WTC11 (cell line): ENCODE results near the gene KIAA1755. TPM values are rescaled to one million over a fixed set of nuclear protein-coding genes. Genes with fewer than 3 reads are reported as not detected.

Source experiments
- ATAC-seq: fragments of 200-7000 bp; cut with Tn5 transposase; 2 replicates; pipeline ENCODE4 v1.10.0; 2021; ENCODE audit warnings: mild to moderate bottlenecking, moderate library complexity
- CTCF ChIA-PET: fragments of 300-600 bp; sonication (Branson Sonifier 250); formaldehyde crosslinking; loops from one replicate; lab custom pipeline; 2021; ENCODE audit warnings: antibody characterized with exemption; lab: Charles Lee
- POLR2A ChIA-PET: fragments of 350-600 bp; sonication (Branson Sonifier 250); formaldehyde crosslinking; loops from one replicate; lab custom pipeline; 2021; ENCODE audit warnings: antibody characterized with exemption; lab: Charles Lee
- DNase-seq: peaks from one replicate; pipeline ENCODE4 v3.0.0; 2021; ENCODE audit warnings: low spot score
- H3K27ac Mint-ChIP-seq: 2 replicates; pipeline ENCODE4 v1.8.0; 2021; ENCODE audit warnings: mixed read lengths
- H3K27me3 Mint-ChIP-seq: 2 replicates; pipeline ENCODE4 v1.8.0; 2021; ENCODE audit warnings: low read depth, mild to moderate bottlenecking, moderate library complexity, mixed read lengths
- H3K36me3 Mint-ChIP-seq: 2 replicates; pipeline ENCODE4 v1.8.0; 2021; ENCODE audit warnings: mixed read lengths
- H3K4me1 Mint-ChIP-seq: 2 replicates; pipeline ENCODE4 v1.8.0; 2022; ENCODE audit warnings: mixed read lengths
- H3K4me3 Mint-ChIP-seq: 2 replicates; pipeline ENCODE4 v1.8.0; 2021; ENCODE audit warnings: mild to moderate bottlenecking, moderate library complexity, mixed read lengths
- H3K9me3 Mint-ChIP-seq: 2 replicates; pipeline ENCODE4 v1.8.0; 2021; ENCODE audit warnings: mixed read lengths
- ATF3 ChIP-seq: sonication (generic); formaldehyde crosslinking; conservative IDR thresholded peaks from 2 replicates; pipeline ENCODE4 v1.8.1; 2022; ENCODE audit warnings: mild to moderate bottlenecking, missing genetic modification reagents
- CREB1 ChIP-seq: sonication (generic); formaldehyde crosslinking; IDR thresholded peaks from 2 replicates; pipeline ENCODE4 v1.8.0; 2023; ENCODE audit warnings: mild to moderate bottlenecking, missing genetic modification reagents
- CREM ChIP-seq: sonication (generic); formaldehyde crosslinking; IDR thresholded peaks from 2 replicates; pipeline ENCODE4 v1.8.1; 2022; ENCODE audit warnings: mild to moderate bottlenecking, missing genetic modification reagents, moderate library complexity
- FOXP1 ChIP-seq: sonication (generic); formaldehyde crosslinking; IDR thresholded peaks from 2 replicates; pipeline ENCODE4 v1.8.0; 2022; ENCODE audit warnings: missing genetic modification reagents, mild to moderate bottlenecking, moderate library complexity, borderline replicate concordance
- IRF1 ChIP-seq: sonication (generic); formaldehyde crosslinking; IDR thresholded peaks from 2 replicates; pipeline ENCODE4 v1.8.0; 2023; ENCODE audit warnings: missing genetic modification reagents
- NFATC4 ChIP-seq: fragments of 250-450 bp; sonication (Bioruptor Pico); IDR thresholded peaks from 2 replicates; pipeline ENCODE4 v1.9.0; 2021; ENCODE audit warnings: mild to moderate bottlenecking
- NR3C1 ChIP-seq: sonication (generic); formaldehyde crosslinking; conservative IDR thresholded peaks from 2 replicates; pipeline ENCODE4 v1.8.1; 2023; ENCODE audit warnings: low read depth, mild to moderate bottlenecking, missing genetic modification reagents
- PREB ChIP-seq: sonication (generic); formaldehyde crosslinking; IDR thresholded peaks from 2 replicates; pipeline ENCODE4 v1.8.1; 2022; ENCODE audit warnings: mild to moderate bottlenecking, missing genetic modification reagents, moderate library complexity, borderline replicate concordance
- SMAD4 ChIP-seq: sonication (generic); formaldehyde crosslinking; IDR thresholded peaks from 2 replicates; pipeline ENCODE4 v1.8.0; 2022; ENCODE audit warnings: mild to moderate bottlenecking, missing genetic modification reagents
- ZBTB21 ChIP-seq: sonication (generic); formaldehyde crosslinking; IDR thresholded peaks from 2 replicates; pipeline ENCODE4 v1.8.1; 2023; ENCODE audit warnings: mild to moderate bottlenecking, missing genetic modification reagents, borderline replicate concordance
- ZNF263 ChIP-seq: sonication (generic); formaldehyde crosslinking; IDR thresholded peaks from 2 replicates; pipeline ENCODE4 v1.8.1; 2022; ENCODE audit warnings: low read depth, mild to moderate bottlenecking, moderate library complexity, missing genetic modification reagents
- ZNF416 ChIP-seq: fragments of 250-450 bp; sonication (Bioruptor Pico); IDR thresholded peaks from 2 replicates; pipeline ENCODE4 v1.9.0; 2021; ENCODE audit warnings: mild to moderate bottlenecking, inconsistent platforms
- ZNF425 ChIP-seq: fragments of 250-450 bp; sonication (Bioruptor Pico); conservative IDR thresholded peaks from 2 replicates; pipeline ENCODE4 v1.9.0; 2021; ENCODE audit warnings: mild to moderate bottlenecking
- ZNF532 ChIP-seq: fragments of 250-450 bp; sonication (Bioruptor Pico); IDR thresholded peaks from 2 replicates; pipeline ENCODE4 v1.9.0; 2021; ENCODE audit warnings: mild to moderate bottlenecking, borderline replicate concordance
- total RNA-seq: library from RNA; stranded (reverse); gene quantifications from 3 replicates; pipeline ENCODE4 v1.2.3, GENCODE V29; 2021

Gene KIAA1755
- total RNA-seq, 1 experiment from 2014 or later, result 0.50 TPM

GRCh38 chr20:38211200-38212097, 49.1 kb downstream of the KIAA1755 start (continued):
- no peak for TF ChIP-seq ZBTB21 (CRISPR knock-in tag)
- TF ChIP-seq SMAD4 (CRISPR knock-in tag), result no peak
- no peak for TF ChIP-seq ZNF532 (CRISPR knock-in tag)
- no peak for TF ChIP-seq FOXP1 (CRISPR knock-in tag)
- no peak for TF ChIP-seq ATF3 (CRISPR knock-in tag)
- no peak for TF ChIP-seq PREB (CRISPR knock-in tag)
- TF ChIP-seq NFATC4 (CRISPR knock-in tag), result no peak
- TF ChIP-seq, all 79 proteins: peak for 0

GRCh38 chr20:38210741-38211140, 49.8 kb downstream of the KIAA1755 start:
- Mint-ChIP-seq H3K4me1 (no peaks in the 10 kb centered on the region), H3K9me3 (no peaks in the 10 kb centered on the region), H3K27me3 (no peaks in the 10 kb centered on the region), H3K36me3 (no peaks in the 10 kb centered on the region), H3K27ac (no peak overlapping the region), H3K4me3 (no peak overlapping the region)
- ChIA-PET POLR2A (no interaction called here), CTCF (interaction anchor here (0.9 to 1.7 kb wide), 4 partner anchors 94 to 153 kb away, joined by 3 to 4 read pairs (median 3); no protein-coding TSS in a partner anchor)
- no peak for ATAC-seq
- no peak for DNase-seq
- TF ChIP-seq ATF3 (CRISPR knock-in tag) (no peak), ZNF263 (CRISPR knock-in tag) (no peak), CREB1 (CRISPR knock-in tag) (no peak), IRF1 (CRISPR knock-in tag) (no peak), NR3C1 (CRISPR knock-in tag) (no peak), ZNF416 (CRISPR knock-in tag) (no peak), ZNF425 (CRISPR knock-in tag) (no peak), CREM (CRISPR knock-in tag) (no peak)
